ENCODE results near the gene DDX19B. TPM values are rescaled to one million over a fixed set of nuclear protein-coding genes. Genes with fewer than 3 reads are reported as not detected.

DDX19B gene
- total RNA-seq, 1 donor from 2014 or later = 45.2 TPM

GRCh38 chr16:70380919-70381603 is 82.1 kb downstream of the DDX19B start:
- Mint-ChIP-seq H3K27me3 (ENCODE audit: low read depth) (peaks cover 3% of the 10 kb centered on the region), H3K9me3 (no peaks in the 10 kb centered on the region), H3K4me1 (peaks cover 11% of the 10 kb centered on the region), H3K36me3 (ENCODE audit: low read depth) (peaks cover 16% of the 10 kb centered on the region), H3K4me3 (peak overlapping the region; percentile 94), H3K27ac (ENCODE audit: unreplicated experiment) (peak overlapping the region; percentile 62)
- peak; percentile 91 for DNase-seq (ENCODE audit: low read depth, low spot score)
- TF ChIP-seq, protein P1, sequence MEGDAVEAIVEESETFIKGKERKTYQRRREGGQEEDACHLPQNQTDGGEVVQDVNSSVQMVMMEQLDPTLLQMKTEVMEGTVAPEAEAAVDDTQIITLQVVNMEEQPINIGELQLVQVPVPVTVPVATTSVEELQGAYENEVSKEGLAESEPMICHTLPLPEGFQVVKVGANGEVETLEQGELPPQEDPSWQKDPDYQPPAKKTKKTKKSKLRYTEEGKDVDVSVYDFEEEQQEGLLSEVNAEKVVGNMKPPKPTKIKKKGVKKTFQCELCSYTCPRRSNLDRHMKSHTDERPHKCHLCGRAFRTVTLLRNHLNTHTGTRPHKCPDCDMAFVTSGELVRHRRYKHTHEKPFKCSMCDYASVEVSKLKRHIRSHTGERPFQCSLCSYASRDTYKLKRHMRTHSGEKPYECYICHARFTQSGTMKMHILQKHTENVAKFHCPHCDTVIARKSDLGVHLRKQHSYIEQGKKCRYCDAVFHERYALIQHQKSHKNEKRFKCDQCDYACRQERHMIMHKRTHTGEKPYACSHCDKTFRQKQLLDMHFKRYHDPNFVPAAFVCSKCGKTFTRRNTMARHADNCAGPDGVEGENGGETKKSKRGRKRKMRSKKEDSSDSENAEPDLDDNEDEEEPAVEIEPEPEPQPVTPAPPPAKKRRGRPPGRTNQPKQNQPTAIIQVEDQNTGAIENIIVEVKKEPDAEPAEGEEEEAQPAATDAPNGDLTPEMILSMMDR (conservative IDR thresholded peaks at IDR 0.05) = peak; percentile 54

GRCh38 chr16:70381604-70382342 is 82.8 kb downstream of the DDX19B start:
- Mint-ChIP-seq H3K36me3 (ENCODE audit: low read depth) (peaks cover 16% of the 10 kb centered on the region), H3K9me3 (no peaks in the 10 kb centered on the region), H3K27me3 (ENCODE audit: low read depth) (peaks cover 3% of the 10 kb centered on the region), H3K27ac (ENCODE audit: unreplicated experiment) (peak overlapping the region; percentile 54), H3K4me1 (peaks cover 11% of the 10 kb centered on the region), H3K4me3 (peak overlapping the region; percentile 94)
- TF ChIP-seq, protein P1 (conservative IDR thresholded peaks at IDR 0.05) = no peak
- DNase-seq (ENCODE audit: low read depth, low spot score) = no peak

DNA sequence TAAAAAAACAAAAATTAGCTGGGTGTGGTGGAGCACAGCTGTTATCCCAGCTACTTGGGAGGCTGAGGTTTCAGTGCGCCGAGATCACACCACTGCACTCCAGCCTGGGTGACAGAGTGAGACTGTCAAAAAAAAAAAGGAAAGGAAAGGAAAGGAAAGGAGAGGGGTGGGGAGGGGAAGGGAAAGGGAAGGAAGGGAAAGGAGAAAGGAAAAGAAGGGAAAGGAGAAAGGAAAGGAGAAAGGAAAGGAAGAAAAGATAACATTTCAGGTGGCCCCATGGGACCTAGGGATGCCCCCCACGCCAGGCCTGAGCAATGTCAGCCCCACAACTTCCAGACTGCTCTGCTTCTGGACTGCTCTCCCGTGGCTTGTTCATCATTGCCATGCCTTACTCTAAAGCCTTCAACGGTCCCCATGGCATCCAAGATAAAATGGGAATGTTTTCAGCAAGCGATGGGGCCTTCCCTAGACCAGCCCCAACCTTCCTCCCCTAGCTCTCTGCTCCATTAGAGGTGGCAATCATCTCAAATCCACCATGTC is 84.5 kb downstream of the DDX19B start:
- H3K4me1 Mint-ChIP-seq = peaks cover 11% of the 10 kb centered on the region
- peak overlapping the region; percentile 77 for H3K4me3 Mint-ChIP-seq
- peaks cover 3% of the 10 kb centered on the region for H3K27me3 Mint-ChIP-seq (ENCODE audit: low read depth)
- TF ChIP-seq, protein P1 (conservative IDR thresholded peaks at IDR 0.05) = no peak
- no peak for DNase-seq (ENCODE audit: low read depth, low spot score)
- H3K27ac Mint-ChIP-seq (ENCODE audit: unreplicated experiment) = no peak overlapping the region
- H3K9me3 Mint-ChIP-seq = no peaks in the 10 kb centered on the region
- peaks cover 17% of the 10 kb centered on the region for H3K36me3 Mint-ChIP-seq (ENCODE audit: low read depth)

Other genes starting within 250 kb of the DDX19B start
- gene PDPR, start 184.9 kb upstream of the DDX19B start, total RNA-seq = 24.0 and 25.8 TPM in 2 replicates
- 0.73 and 1.0 TPM in 2 replicates for gene CLEC18C, start 125.4 kb upstream of the DDX19B start, total RNA-seq
- 39.5 and 41.6 TPM in 2 replicates for gene EXOSC6, start 47.2 kb upstream of the DDX19B start, total RNA-seq
- gene AARS1, start 9.7 kb upstream of the DDX19B start, total RNA-seq = 128 and 129 TPM in 2 replicates
- 55.2 and 61.8 TPM in 2 replicates for gene DDX19A, start 47.7 kb downstream of the DDX19B start, total RNA-seq
- 37.5 and 41.8 TPM in 2 replicates for gene ST3GAL2, start 139.9 kb downstream of the DDX19B start, total RNA-seq
- gene FCSK, start 155.4 kb downstream of the DDX19B start, total RNA-seq = 14.8 and 15.2 TPM in 2 replicates
- gene COG4, start 224.4 kb downstream of the DDX19B start, total RNA-seq = 81.2 and 82.7 TPM in 2 replicates
- 622 and 631 TPM in 2 replicates for gene SF3B3, start 224.6 kb downstream of the DDX19B start, total RNA-seq